Activated CD4-positive, alpha-beta T cell treated with anti-CD3 and anti-CD28 coated beads, Interleukin-2, Interleukin-4, amounts not matched to agents 100 ng/mL and 50 ng/mL, durations not matched to agents 16 hours and 8 hours (primary cell): ENCODE data around the gene MAGEA9.
"Not testable (repeated sequence)": the region's sequence is repeated elsewhere in the genome, so short reads cannot be mapped to it uniquely, and the experiment has no call there.

Experiments used
- DNase-seq: peaks from one replicate; pipeline ENCODE4 v3.0.0-alpha.2; 2020; ENCODE audit warnings: low spot score

MAGEA9 gene

GRCh38 chrX:149807747-149808458 is 26.2 kb downstream of the MAGEA9 start:
- no peak for DNase-seq

- DNase-seq, result no peak
Measured at GRCh38 chrX:149818652-149819051, 36.9 kb downstream of the MAGEA9 start.

GRCh38 chrX:149819371-149819770 is 37.6 kb downstream of the MAGEA9 start:
- no peak for DNase-seq

- DNase-seq, result peak; percentile 24
Measured at GRCh38 chrX:149825424-149825823, 43.7 kb downstream of the MAGEA9 start.

- no peak for DNase-seq
Measured at GRCh38 chrX:149827254-149827653, 45.5 kb downstream of the MAGEA9 start.

GRCh38 chrX:149829751-149830191 is 48.0 kb downstream of the MAGEA9 start:
- no peak for DNase-seq

GRCh38 chrX:149830192-149830873 is 48.6 kb downstream of the MAGEA9 start:
- DNase-seq, result no peak

- DNase-seq, result no peak
Measured at GRCh38 chrX:149831473-149831872, 49.7 kb downstream of the MAGEA9 start.

- DNase-seq, result not testable (repeated sequence)
Measured at GRCh38 chrX:149836728-149837127, 55.0 kb downstream of the MAGEA9 start.

- no peak for DNase-seq
Measured at GRCh38 chrX:149837167-149837566, 55.4 kb downstream of the MAGEA9 start.
